Activated CD8-positive, alpha-beta T cell treated with anti-CD3 and anti-CD28 coated beads for 36 hours (primary cell): ENCODE data around the gene SEC14L1. TPM values are rescaled to one million over a fixed set of nuclear protein-coding genes. Genes with fewer than 3 reads are reported as not detected.

ENCODE experiments used
- ATAC-seq: fragments of 200-7000 bp; cut with Tn5 transposase; one replicate; pipeline ENCODE4 v1.10.0; 2021; ENCODE audit warnings: mild to moderate bottlenecking, moderate library complexity
- CTCF ChIA-PET: fragments of 350-600 bp; sonication (Branson Sonifier 250); formaldehyde crosslinking; loops from one replicate; lab custom pipeline; 2021; ENCODE audit warnings: antibody characterized with exemption; lab: Charles Lee
- POLR2A ChIA-PET: fragments of 350-600 bp; sonication (Branson Sonifier 250); formaldehyde crosslinking; loops from one replicate; lab custom pipeline; 2021; ENCODE audit warnings: antibody characterized with exemption; lab: Charles Lee
- DNase-seq: peaks from one replicate; pipeline ENCODE4 v3.0.0-alpha.2; 2020
- H3K27ac Mint-ChIP-seq: one replicate; pipeline ENCODE4 v1.8.0; 2021; ENCODE audit warnings: mild to moderate bottlenecking, mixed read lengths
- H3K27me3 Mint-ChIP-seq: one replicate; pipeline ENCODE4 v1.8.0; 2021; ENCODE audit warnings: mixed read lengths
- H3K36me3 Mint-ChIP-seq: one replicate; pipeline ENCODE4 v1.8.0; 2021; ENCODE audit warnings: low read depth, mixed read lengths
- H3K4me1 Mint-ChIP-seq: one replicate; pipeline ENCODE4 v1.8.0; 2021; ENCODE audit warnings: low read depth, mixed read lengths
- H3K4me3 Mint-ChIP-seq: one replicate; pipeline ENCODE4 v1.8.0; 2021; ENCODE audit warnings: mild to moderate bottlenecking, moderate library complexity, mixed read lengths
- H3K9me3 Mint-ChIP-seq: one replicate; pipeline ENCODE4 v1.8.0; 2021; ENCODE audit warnings: mixed read lengths
- intact Hi-C: fragments of 100-400 bp; cut with micrococcal nuclease; formaldehyde crosslinking; loops from one replicate; pipeline ENCODE4 v1.10.0; 2022
- total RNA-seq, 2 experiments: library from RNA; stranded (reverse); gene quantifications; one replicate each; pipeline ENCODE4 v1.2.3, GENCODE V29; 2021
- TF ChIP-seq, protein P1 (sequence below): fragments of 200-600 bp; IDR thresholded peaks from one replicate; pipeline ENCODE4 v1.8.0; 2022; ENCODE audit warnings: antibody characterized with exemption, mild to moderate bottlenecking

Gene SEC14L1
- total RNA-seq, 2 experiments from 2014 or later: 79.7 to 91.6 TPM

DNA sequence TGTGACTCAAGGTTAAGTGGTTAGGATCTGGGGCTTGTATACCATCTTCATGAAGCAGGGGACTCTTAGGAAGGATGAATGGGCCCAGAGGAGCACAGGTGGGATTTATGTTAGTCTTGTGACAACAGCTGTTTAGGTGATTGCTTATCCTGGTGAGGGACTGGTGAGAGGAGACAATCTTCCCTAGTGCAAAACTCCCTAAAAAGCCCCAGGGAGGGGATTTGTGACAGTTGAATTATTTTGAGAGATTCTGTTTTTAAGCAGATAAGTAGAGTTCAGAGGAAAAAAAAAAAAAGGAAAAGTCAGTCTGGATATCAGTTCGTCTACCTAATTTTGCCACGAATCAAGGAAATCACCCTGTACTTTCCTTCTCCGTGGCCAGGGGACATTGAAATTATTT, 35.1 kb upstream of the SEC14L1 start:
- Mint-ChIP-seq H3K4me3 (no peak overlapping the region), H3K4me1 (peaks cover 39% of the 10 kb centered on the region), H3K9me3 (no peaks in the 10 kb centered on the region), H3K36me3 (peaks cover 16% of the 10 kb centered on the region), H3K27ac (peak overlapping the region; percentile 11), H3K27me3 (no peaks in the 10 kb centered on the region)
- no peak for DNase-seq
- ATAC-seq: no peak
- POLR2A ChIA-PET: interaction anchor here (0.7 kb wide), 1 partner anchor 51 kb away, joined by 3 read pairs; no protein-coding TSS in a partner anchor
- CTCF ChIA-PET: no interaction called here
- intact Hi-C loops: loop anchor here (5.0 kb wide), 1 partner anchor 37 kb away; the partner anchor contains the start of gene SEC14L1
- TF ChIP-seq, protein P1, sequence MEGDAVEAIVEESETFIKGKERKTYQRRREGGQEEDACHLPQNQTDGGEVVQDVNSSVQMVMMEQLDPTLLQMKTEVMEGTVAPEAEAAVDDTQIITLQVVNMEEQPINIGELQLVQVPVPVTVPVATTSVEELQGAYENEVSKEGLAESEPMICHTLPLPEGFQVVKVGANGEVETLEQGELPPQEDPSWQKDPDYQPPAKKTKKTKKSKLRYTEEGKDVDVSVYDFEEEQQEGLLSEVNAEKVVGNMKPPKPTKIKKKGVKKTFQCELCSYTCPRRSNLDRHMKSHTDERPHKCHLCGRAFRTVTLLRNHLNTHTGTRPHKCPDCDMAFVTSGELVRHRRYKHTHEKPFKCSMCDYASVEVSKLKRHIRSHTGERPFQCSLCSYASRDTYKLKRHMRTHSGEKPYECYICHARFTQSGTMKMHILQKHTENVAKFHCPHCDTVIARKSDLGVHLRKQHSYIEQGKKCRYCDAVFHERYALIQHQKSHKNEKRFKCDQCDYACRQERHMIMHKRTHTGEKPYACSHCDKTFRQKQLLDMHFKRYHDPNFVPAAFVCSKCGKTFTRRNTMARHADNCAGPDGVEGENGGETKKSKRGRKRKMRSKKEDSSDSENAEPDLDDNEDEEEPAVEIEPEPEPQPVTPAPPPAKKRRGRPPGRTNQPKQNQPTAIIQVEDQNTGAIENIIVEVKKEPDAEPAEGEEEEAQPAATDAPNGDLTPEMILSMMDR: no peak

DNA sequence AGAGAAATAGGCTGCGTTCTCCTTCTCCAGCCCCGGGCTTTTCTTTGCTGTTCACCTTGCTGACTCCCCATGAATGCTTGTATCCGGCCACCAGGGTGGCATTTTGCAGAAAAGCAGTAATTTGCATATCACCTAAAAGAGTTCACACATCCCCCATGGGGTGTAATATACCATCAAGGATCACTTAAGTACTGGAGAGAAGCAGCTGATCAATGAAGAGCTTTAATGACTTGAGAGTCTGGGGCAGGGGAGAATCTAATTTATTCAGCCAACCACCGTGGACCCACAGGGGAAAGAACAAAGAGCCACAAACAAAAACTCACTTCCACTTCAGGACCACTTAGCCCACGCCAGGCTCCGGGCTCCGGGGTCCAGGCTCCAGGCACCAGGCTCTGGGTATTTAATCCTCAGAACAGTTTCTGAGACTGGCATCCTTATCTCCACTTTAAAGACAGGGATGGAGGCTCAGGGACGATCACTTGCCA, 33.9 kb upstream of the SEC14L1 start:
- TF ChIP-seq, protein P1: no peak
- peaks cover 45% of the 10 kb centered on the region for H3K4me1 Mint-ChIP-seq
- intact Hi-C loops: loop anchor here (5.0 kb wide), 1 partner anchor 35 kb away; the partner anchor contains the start of gene SEC14L1
- no peaks in the 10 kb centered on the region for H3K27me3 Mint-ChIP-seq
- CTCF ChIA-PET: interaction anchor here (1.0 to 1.3 kb wide), 4 partner anchors 9 to 57 kb away, joined by 3 to 7 read pairs (median 4); no protein-coding TSS in a partner anchor
- DNase-seq: peak; percentile 39
- POLR2A ChIA-PET: interaction anchor here (1.0 to 1.7 kb wide), 4 partner anchors 18 to 82 kb away, joined by 5 to 7 read pairs (median 6); no protein-coding TSS in a partner anchor
- peak overlapping the region; percentile 26 for H3K4me3 Mint-ChIP-seq
- H3K27ac Mint-ChIP-seq: peak overlapping the region; percentile 79
- ATAC-seq: peak; percentile 38
- H3K9me3 Mint-ChIP-seq: no peaks in the 10 kb centered on the region
- H3K36me3 Mint-ChIP-seq: peaks cover 15% of the 10 kb centered on the region

DNA sequence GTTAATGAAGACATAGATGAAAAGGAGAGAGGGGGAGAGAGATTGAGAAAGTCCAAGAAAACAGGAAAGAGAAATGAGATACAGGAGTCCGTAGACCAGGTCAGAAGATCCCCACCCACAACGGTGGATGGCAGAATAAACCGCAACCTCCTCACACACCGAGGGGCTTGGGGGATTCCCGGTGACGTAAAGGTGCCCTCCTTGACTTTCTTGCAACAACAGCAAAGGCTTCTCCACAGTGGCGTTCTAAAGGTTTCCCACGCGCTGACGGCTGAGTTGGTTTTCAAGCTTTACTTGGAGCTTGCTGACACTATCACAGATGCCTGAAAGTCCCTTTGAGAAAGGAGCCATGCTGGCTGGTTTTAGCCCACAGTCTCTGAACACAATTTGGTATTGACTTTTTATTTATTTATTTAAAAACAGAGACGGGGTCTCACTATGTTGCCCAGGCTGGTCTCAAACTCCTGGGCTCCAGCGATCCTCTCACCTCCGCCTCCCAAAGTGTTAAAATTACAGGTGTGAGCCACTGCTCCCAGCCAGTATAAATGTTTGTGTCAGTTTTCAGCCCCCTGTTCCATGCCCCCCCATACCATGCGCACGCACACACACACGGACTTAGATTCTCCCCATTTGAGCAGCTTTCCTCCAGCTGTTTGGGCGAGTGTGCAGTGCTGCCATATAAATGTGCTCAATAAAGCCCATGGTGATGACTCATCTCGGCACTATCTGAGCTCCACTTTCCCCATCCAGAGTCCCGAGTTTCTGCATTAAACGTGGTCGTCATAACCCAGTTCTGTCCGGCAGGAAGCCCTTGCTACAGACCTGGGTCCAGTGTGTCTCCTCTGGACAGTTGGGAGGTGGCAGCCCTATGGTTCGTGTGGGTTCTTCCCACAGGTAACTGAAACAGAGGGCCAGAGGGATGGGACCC, 33.0 kb upstream of the SEC14L1 start:
- H3K4me1 Mint-ChIP-seq: peaks cover 45% of the 10 kb centered on the region
- peaks cover 15% of the 10 kb centered on the region for H3K36me3 Mint-ChIP-seq
- H3K4me3 Mint-ChIP-seq: peak overlapping the region; percentile 26
- ChIA-PET CTCF (interaction anchor here (1.0 to 1.4 kb wide), 3 partner anchors 13 to 21 kb away, joined by 3 to 7 read pairs (median 4); no protein-coding TSS in a partner anchor), POLR2A (interaction anchor here (0.9 to 1.7 kb wide), 6 partner anchors 19 to 81 kb away, joined by 3 to 7 read pairs (median 6); no protein-coding TSS in a partner anchor)
- TF ChIP-seq, protein P1: no peak
- intact Hi-C loops: loop anchor here (5.0 kb wide), 1 partner anchor 35 kb away; the partner anchor contains the start of gene SEC14L1
- ATAC-seq: peak; percentile 80
- H3K27me3 Mint-ChIP-seq: no peaks in the 10 kb centered on the region
- DNase-seq: peak; percentile 93
- peak overlapping the region; percentile 79 for H3K27ac Mint-ChIP-seq
- H3K9me3 Mint-ChIP-seq: no peaks in the 10 kb centered on the region

DNA sequence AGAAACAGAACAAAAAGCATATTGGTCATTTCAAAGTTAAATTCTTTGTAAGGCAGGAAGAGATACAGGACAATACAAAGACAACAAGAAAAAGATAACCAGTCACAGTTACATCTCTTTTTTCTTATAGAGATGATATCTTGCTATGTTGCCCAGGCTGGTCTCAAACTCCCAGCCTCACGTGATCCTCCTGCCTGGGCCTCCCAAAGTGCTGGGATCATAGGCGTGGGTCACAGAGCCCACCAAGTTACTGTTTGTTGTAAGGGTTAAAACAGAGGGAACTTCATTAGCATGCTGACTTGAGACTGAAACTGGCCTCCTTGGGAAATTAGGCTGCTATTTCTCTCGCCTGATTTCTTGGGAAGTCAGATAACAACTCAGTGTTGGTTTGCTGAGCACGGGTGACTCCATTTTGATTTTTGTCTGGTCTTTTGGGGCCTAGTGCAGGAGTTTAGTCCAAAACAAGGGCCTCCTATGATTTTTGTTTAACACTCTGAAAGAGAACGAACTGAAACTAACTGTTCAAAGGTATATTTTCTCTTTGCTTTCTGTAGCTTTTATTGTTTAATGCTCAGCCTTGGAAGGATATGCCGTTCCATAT, 31.5 kb upstream of the SEC14L1 start:
- H3K27me3 Mint-ChIP-seq: no peaks in the 10 kb centered on the region
- no peaks in the 10 kb centered on the region for H3K9me3 Mint-ChIP-seq
- DNase-seq (no peak), ATAC-seq (no peak)
- TF ChIP-seq, protein P1: no peak
- H3K4me3 Mint-ChIP-seq: no peak overlapping the region
- CTCF ChIA-PET: interaction anchor here (1.2 kb wide), 1 partner anchor 11 kb away, joined by 3 read pairs; no protein-coding TSS in a partner anchor
- peaks cover 43% of the 10 kb centered on the region for H3K4me1 Mint-ChIP-seq
- POLR2A ChIA-PET: interaction anchor here (1.2 to 2.6 kb wide), 4 partner anchors 11 to 28 kb away, joined by 4 to 7 read pairs (median 6); no protein-coding TSS in a partner anchor
- peak overlapping the region; percentile 55 for H3K27ac Mint-ChIP-seq
- H3K36me3 Mint-ChIP-seq: peaks cover 14% of the 10 kb centered on the region
- intact Hi-C loops: loop anchor here (5.0 kb wide), 1 partner anchor 33 kb away; the partner anchor contains the start of gene SEC14L1
